BJ (cell line): ENCODE results near the gene CELF2. TPM values are rescaled to one million over a fixed set of nuclear protein-coding genes. Genes with fewer than 3 reads are reported as not detected.

Experiments used
- CTCF ChIA-PET: fragments of 350-600 bp; formaldehyde crosslinking; extraction: SDS; loops from one replicate; lab custom pipeline; 2021; ENCODE audit warnings: antibody characterized with exemption, inconsistent platforms; lab: Yijun Ruan, JAX
- POLR2A ChIA-PET: fragments of 300-600 bp; sonication (Branson Sonifier 250); formaldehyde crosslinking; extraction: SDS; loops from one replicate; lab custom pipeline; 2021; ENCODE audit warnings: antibody characterized with exemption; lab: Charles Lee
- DNase-seq: peaks from one replicate; pipeline ENCODE4 v3.0.0-alpha.2; 2011; ENCODE audit warnings: low read depth
- H3K27me3 ChIP-seq: 2 replicates; pipeline ENCODE4 v1.6.0; 2011; ENCODE audit warnings: low read length; ENCODE audit not compliant: control insufficient read depth, insufficient read depth
- H3K36me3 ChIP-seq: 2 replicates; pipeline ENCODE4 v1.5.1; 2011; ENCODE audit warnings: low read length; ENCODE audit not compliant: control insufficient read depth, insufficient read depth
- H3K4me3 ChIP-seq: 2 replicates; pipeline ENCODE4 v1.5.1; 2011; ENCODE audit warnings: low read depth, mild to moderate bottlenecking, control low read depth, low read length
- polyA plus RNA-seq: library from polyadenylated mRNA; depleted of rRNA; stranded (reverse); fragments of >200 nt; gene quantifications from 2 replicates; pipeline ENCODE4 v1.2.3, GENCODE V29; 2011
- TF ChIP-seq, protein P1 (sequence below): IDR thresholded peaks from 2 replicates; pipeline ENCODE4 v1.5.1; 2011; ENCODE audit warnings: low read depth, mild to moderate bottlenecking, control low read depth, inconsistent platforms, low read length, moderate library complexity; ENCODE audit not compliant: insufficient read depth

The CELF2 gene
- polyA plus RNA-seq, 1 experiment: 8.8 TPM

DNA sequence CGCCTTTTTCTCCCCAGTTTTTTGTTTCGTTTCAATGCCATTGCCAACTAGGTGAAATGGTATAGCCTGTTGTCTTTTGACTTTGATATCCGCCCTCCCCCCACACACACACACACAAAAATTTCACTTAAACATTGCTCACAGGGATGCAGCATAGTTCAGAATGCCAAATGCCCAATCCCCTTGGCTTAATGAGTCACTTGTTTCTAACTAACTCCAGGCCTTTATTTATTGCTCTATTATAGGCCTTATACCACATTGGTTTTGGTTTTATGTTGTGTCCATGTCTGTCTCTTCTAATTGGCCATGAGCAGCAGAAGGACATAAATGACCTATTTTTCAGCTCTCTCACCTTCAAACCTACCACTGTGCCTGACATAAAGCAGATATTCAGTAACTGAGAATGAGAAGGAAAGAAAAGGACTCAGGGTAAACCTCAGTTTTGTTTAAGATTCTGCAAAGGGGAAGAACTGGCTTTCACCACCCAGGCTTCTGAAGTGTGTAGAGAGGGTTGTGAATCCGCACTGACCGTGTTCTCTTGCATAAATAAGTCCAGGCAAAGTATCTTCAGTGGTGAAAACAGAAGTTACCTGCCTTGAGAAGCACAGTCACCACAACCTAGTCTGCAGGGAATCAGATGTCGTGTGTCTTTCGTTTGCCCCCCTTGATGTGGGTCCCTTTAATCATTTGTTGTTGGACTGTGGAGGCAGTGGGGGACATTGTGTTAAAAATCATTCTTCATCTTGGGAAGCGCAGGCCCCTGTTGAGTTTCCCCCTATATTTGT, 139.8 kb downstream of the CELF2 start:
- ChIA-PET CTCF (interaction anchor here (1.0 kb wide), 1 partner anchor 10 kb away, joined by 3 read pairs; no protein-coding TSS in a partner anchor), POLR2A (no interaction called here)
- H3K36me3 ChIP-seq: no peaks in the 10 kb centered on the region
- no peak overlapping the region for H3K4me3 ChIP-seq
- no peak for DNase-seq
- TF ChIP-seq, protein P1, sequence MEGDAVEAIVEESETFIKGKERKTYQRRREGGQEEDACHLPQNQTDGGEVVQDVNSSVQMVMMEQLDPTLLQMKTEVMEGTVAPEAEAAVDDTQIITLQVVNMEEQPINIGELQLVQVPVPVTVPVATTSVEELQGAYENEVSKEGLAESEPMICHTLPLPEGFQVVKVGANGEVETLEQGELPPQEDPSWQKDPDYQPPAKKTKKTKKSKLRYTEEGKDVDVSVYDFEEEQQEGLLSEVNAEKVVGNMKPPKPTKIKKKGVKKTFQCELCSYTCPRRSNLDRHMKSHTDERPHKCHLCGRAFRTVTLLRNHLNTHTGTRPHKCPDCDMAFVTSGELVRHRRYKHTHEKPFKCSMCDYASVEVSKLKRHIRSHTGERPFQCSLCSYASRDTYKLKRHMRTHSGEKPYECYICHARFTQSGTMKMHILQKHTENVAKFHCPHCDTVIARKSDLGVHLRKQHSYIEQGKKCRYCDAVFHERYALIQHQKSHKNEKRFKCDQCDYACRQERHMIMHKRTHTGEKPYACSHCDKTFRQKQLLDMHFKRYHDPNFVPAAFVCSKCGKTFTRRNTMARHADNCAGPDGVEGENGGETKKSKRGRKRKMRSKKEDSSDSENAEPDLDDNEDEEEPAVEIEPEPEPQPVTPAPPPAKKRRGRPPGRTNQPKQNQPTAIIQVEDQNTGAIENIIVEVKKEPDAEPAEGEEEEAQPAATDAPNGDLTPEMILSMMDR: no peak
- H3K27me3 ChIP-seq: no peaks in the 10 kb centered on the region; the same call in 1 of the 2 replicates

DNA sequence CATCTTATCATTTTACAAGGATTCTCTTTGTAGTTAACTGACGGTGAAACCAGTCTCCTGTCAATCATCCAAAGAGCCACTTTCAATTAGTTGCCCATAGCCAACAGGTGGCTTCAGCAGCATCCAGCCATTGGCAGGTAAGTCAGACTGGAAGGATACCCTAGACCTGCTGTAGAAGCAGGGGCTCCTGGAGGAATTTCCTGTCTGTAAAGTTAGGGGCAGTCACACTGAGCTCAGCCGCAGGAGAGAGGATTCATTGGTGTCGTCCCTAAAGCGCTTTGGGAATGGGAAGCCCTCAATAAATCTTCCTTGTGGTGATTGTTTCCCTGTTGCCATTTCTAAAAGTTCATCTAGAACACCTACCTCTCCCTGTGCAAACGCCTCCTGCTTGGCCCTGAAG, 140.4 kb downstream of the CELF2 start:
- TF ChIP-seq, protein P1: no peak
- no peak overlapping the region for H3K4me3 ChIP-seq
- no peaks in the 10 kb centered on the region; the same call in 1 of the 2 replicates for H3K27me3 ChIP-seq
- no peaks in the 10 kb centered on the region for H3K36me3 ChIP-seq
- ChIA-PET POLR2A (no interaction called here), CTCF (no interaction called here)
- DNase-seq: no peak

DNA sequence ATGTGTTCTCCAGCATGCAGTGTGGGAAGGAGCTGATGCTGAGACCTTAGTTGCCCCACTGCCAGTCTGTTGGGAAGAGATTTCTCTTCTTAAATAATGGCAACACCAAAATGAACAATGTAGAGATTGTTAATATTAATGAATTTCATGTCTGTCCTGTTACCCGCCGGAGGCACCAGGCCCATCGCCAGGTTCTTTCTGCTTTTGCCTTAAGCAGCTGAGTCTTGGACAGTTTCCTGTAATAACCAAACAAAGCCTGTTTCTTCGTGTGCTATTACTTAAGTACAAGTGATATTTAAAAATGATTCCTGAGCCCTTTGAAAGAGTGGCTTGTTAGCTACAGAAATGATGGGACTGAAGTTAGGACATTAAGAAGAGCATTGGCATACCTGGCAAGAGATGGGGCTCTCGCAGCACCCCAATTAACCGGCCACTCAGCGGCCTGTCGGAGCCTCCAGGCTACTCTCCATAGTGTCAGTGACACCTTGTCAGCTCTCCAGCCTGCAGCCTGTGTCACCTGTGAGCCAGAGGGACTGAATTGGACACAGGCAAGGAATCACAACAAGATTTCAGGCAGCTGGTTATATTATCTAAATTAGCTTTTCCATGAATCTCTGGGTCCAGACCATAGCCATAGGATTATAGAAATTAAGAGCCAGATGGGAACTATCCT, 142.0 kb downstream of the CELF2 start:
- H3K27me3 ChIP-seq: no peaks in the 10 kb centered on the region
- ChIA-PET POLR2A (no interaction called here), CTCF (no interaction called here)
- TF ChIP-seq, protein P1: no peak
- H3K4me3 ChIP-seq: no peak overlapping the region
- no peak for DNase-seq
- H3K36me3 ChIP-seq: no peaks in the 10 kb centered on the region

DNA sequence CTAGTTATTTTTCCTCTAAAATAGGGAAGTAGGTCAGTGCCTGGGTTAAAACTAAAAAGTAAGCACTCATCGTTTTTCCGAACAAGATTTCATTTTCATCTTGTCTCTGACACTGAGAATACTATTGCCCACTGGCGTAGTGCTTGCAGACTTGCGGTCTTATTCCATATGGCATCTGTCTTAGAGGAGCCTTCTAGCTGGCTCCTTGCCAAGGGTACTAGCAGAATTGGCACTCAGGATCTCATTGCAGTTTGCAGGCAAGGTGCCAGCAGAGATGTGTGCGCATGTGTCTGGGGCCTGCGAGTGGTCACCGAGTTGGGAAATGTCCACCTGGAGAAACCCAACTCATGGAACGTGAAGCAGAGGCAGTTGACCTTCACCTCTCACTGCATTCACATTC, 143.4 kb downstream of the CELF2 start:
- no peak for DNase-seq
- Histone ChIP-seq H3K4me3 (no peak overlapping the region), H3K36me3 (no peaks in the 10 kb centered on the region), H3K27me3 (no peaks in the 10 kb centered on the region)
- POLR2A ChIA-PET: no interaction called here
- TF ChIP-seq, protein P1: no peak
- CTCF ChIA-PET: interaction anchor here (0.7 kb wide), 1 partner anchor 108 kb away, joined by 3 read pairs; no protein-coding TSS in a partner anchor

DNA sequence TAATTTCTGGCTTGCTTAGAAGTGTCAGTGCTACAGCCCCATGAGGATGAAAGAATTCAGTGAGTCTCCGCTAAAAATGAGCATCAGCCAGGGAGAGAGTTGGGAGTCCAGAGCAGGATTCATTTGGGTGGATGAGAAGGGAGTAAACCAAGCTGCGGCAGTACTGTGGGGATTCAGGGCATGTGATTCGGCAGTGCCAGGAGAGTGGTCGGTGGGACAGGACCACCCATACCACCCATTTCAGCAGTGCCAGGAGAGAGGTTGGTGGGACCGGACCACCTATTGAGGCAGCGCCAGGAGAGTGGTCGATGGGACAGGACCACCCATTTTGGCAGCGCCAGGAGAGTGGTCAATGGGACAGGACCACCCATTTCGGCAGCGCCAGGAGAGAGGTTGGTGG, 144.2 kb downstream of the CELF2 start:
- H3K27me3 ChIP-seq: no peaks in the 10 kb centered on the region
- no peaks in the 10 kb centered on the region for H3K36me3 ChIP-seq
- CTCF ChIA-PET: interaction anchor here (0.5 kb wide), 1 partner anchor 1802 kb away, joined by 3 read pairs; no protein-coding TSS in a partner anchor
- DNase-seq: no peak
- TF ChIP-seq, protein P1: no peak
- H3K4me3 ChIP-seq: no peak overlapping the region
- POLR2A ChIA-PET: no interaction called here
